Panc1 (cell line): ENCODE results near the gene POU2F2. TPM values are rescaled to one million over a fixed set of nuclear protein-coding genes. Genes with fewer than 3 reads are reported as not detected.

ENCODE experiments used
- ATAC-seq: fragments of 200-7000 bp; cut with Tn5 transposase; 2 replicates; pipeline ENCODE4 v1.9.1; 2020; ENCODE audit warnings: mild to moderate bottlenecking, moderate library complexity
- BruUV-seq: library from RNA; stranded (reverse); fragments of 400-500 nt; replicated peaks from 2 replicates; lab custom pipeline; 2021; lab: Mats Ljungman, UMichigan
- CTCF ChIA-PET: fragments of 300-600 bp; sonication (Branson Sonifier 250); formaldehyde crosslinking; loops from one replicate; lab custom pipeline; 2022; ENCODE audit warnings: antibody characterized with exemption; lab: Charles Lee
- POLR2A ChIA-PET: fragments of 300-600 bp; sonication (Branson Sonifier 250); formaldehyde crosslinking; loops from one replicate; lab custom pipeline; 2022; ENCODE audit warnings: antibody characterized with exemption; lab: Charles Lee
- DNase-seq: peaks from one replicate; pipeline ENCODE4 v3.0.0-alpha.2; 2010; ENCODE audit warnings: low read depth, low spot score
- H3K27ac ChIP-seq: 2 replicates; pipeline ENCODE4 v1.5.1; 2011; ENCODE audit warnings: mild to moderate bottlenecking, low read length, inconsistent platforms
- H3K27me3 ChIP-seq: fragments of 200-500 bp; sonication (Bioruptor generic); 2 replicates; pipeline ENCODE4 v1.6.0; 2014; ENCODE audit warnings: low read length, inconsistent platforms; ENCODE audit not compliant: control insufficient read depth, insufficient read depth
- H3K36me3 ChIP-seq: fragments of 200-500 bp; sonication (Bioruptor generic); 2 replicates; pipeline ENCODE4 v1.5.1; 2014; ENCODE audit warnings: inconsistent platforms, mild to moderate bottlenecking, low read length, moderate library complexity; ENCODE audit not compliant: control insufficient read depth, insufficient read depth
- H3K4me1 ChIP-seq: 2 replicates; pipeline ENCODE4 v1.5.1; 2011; ENCODE audit warnings: inconsistent platforms, mild to moderate bottlenecking, low read length, moderate library complexity; ENCODE audit not compliant: control insufficient read depth, insufficient read depth
- H3K4me3 ChIP-seq, 2 experiments: 2 replicates each; pipeline ENCODE4 v1.5.1; 2011 to 2012; ENCODE audit warnings: low read depth in 2 of 2, low read length in 2 of 2, mild to moderate bottlenecking in 2 of 2, inconsistent platforms in 1 of 2, moderate library complexity in 1 of 2
- H3K9me3 ChIP-seq: fragments of 200-500 bp; sonication (Bioruptor generic); 2 replicates; pipeline ENCODE4 v1.5.1; 2014; ENCODE audit warnings: low read depth, mild to moderate bottlenecking, inconsistent platforms, low read length, moderate library complexity; ENCODE audit not compliant: control insufficient read depth, insufficient read depth
- CTCF ChIP-seq: fragments of 450-650 bp; IDR thresholded peaks from 2 replicates; pipeline ENCODE4 v1.5.1; 2017; ENCODE audit warnings: mild to moderate bottlenecking
- POLR2AphosphoS5 ChIP-seq: IDR thresholded peaks from 2 replicates; pipeline ENCODE4 v1.6.1; 2012; ENCODE audit warnings: mild to moderate bottlenecking, low read depth, low read length, moderate library complexity
- SIN3A ChIP-seq: IDR thresholded peaks from 2 replicates; pipeline ENCODE4 v1.6.1; 2012; ENCODE audit warnings: low read depth, mild to moderate bottlenecking, low read length, moderate library complexity, borderline replicate concordance; ENCODE audit not compliant: insufficient read depth
- TCF7L2 ChIP-seq: IDR thresholded peaks from 2 replicates; pipeline ENCODE4 v1.6.1; 2011; ENCODE audit warnings: mild to moderate bottlenecking, low read depth, low read length, inconsistent platforms
- in situ Hi-C: cut with HindIII; loops from 2 replicates; pipeline ENCODE4 v1.10.0; 2016; ENCODE audit warnings: low sequenced_read_pairs, low pct_unique_long_range_greater_than_20kb
- intact Hi-C: fragments of 100-400 bp; cut with micrococcal nuclease; formaldehyde crosslinking; loops from one replicate; pipeline ENCODE4 v1.10.0; 2022; ENCODE audit not compliant: unreplicated experiment
- total RNA-seq: library from RNA; stranded (reverse); gene quantifications from one replicate; pipeline ENCODE4 v1.2.1, GENCODE V29; 2021; ENCODE audit not compliant: unreplicated experiment
- TF ChIP-seq, protein P1 (sequence below), 2 experiments: IDR thresholded peaks; 2 replicates each; pipeline ENCODE4 v1.6.1; 2011 to 2012; ENCODE audit warnings: low read depth in 2 of 2, control low read depth in 1 of 2, low read length in 1 of 2, mild to moderate bottlenecking in 1 of 2, moderate library complexity in 1 of 2; ENCODE audit not compliant: insufficient read depth in 1 of 2

Gene POU2F2
- total RNA-seq, 1 experiment from 2014 or later: 0.10 TPM

DNA sequence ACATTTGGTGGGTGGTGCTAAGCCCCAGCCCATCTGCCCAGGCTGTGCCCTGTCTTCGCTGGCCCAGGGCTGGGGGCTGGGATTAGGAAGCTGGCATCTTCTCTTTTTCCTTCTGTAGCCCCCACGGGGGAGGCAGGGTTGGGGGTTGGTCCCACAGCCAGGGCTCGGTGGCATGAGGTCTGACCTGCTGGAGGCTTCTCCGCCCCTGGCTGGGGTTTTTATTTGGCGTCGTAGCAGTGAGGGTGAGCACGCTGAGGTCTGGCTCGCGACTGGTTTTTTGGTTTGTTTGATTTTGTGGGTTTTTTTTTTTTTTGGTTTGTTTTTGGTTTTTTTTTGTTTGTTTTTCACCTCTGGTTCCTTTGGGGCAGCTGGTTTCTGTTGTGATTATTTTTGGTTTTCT is 41.6 kb downstream of the POU2F2 start:
- TF ChIP-seq POLR2AphosphoS5 (no peak), TCF7L2 (no peak), CTCF (no peak), SIN3A (no peak)
- TF ChIP-seq, protein P1, sequence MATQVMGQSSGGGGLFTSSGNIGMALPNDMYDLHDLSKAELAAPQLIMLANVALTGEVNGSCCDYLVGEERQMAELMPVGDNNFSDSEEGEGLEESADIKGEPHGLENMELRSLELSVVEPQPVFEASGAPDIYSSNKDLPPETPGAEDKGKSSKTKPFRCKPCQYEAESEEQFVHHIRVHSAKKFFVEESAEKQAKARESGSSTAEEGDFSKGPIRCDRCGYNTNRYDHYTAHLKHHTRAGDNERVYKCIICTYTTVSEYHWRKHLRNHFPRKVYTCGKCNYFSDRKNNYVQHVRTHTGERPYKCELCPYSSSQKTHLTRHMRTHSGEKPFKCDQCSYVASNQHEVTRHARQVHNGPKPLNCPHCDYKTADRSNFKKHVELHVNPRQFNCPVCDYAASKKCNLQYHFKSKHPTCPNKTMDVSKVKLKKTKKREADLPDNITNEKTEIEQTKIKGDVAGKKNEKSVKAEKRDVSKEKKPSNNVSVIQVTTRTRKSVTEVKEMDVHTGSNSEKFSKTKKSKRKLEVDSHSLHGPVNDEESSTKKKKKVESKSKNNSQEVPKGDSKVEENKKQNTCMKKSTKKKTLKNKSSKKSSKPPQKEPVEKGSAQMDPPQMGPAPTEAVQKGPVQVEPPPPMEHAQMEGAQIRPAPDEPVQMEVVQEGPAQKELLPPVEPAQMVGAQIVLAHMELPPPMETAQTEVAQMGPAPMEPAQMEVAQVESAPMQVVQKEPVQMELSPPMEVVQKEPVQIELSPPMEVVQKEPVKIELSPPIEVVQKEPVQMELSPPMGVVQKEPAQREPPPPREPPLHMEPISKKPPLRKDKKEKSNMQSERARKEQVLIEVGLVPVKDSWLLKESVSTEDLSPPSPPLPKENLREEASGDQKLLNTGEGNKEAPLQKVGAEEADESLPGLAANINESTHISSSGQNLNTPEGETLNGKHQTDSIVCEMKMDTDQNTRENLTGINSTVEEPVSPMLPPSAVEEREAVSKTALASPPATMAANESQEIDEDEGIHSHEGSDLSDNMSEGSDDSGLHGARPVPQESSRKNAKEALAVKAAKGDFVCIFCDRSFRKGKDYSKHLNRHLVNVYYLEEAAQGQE (IDR thresholded peaks at IDR 0.05; ENCODE audit: insufficient read depth in 1 of 2, low read depth in 2 of 2, low read length in 1 of 2): no peak
- no peak for ATAC-seq
- intact Hi-C loops (no loop called here), in situ Hi-C loops (no loop called here)
- Histone ChIP-seq H3K9me3 (no peaks in the 10 kb centered on the region), H3K36me3 (no peaks in the 10 kb centered on the region), H3K4me1 (peaks cover 3% of the 10 kb centered on the region; the same call in 1 of the 2 replicates), H3K4me3 (no peak overlapping the region), H3K27ac (no peak overlapping the region), H3K27me3 (no peaks in the 10 kb centered on the region)
- DNase-seq: no peak
- POLR2A ChIA-PET: no interaction called here
- BruUV-seq: no TSS peak
- CTCF ChIA-PET: interaction anchor here (0.7 kb wide), 1 partner anchor 646 kb away, joined by 7 read pairs; no protein-coding TSS in a partner anchor

DNA sequence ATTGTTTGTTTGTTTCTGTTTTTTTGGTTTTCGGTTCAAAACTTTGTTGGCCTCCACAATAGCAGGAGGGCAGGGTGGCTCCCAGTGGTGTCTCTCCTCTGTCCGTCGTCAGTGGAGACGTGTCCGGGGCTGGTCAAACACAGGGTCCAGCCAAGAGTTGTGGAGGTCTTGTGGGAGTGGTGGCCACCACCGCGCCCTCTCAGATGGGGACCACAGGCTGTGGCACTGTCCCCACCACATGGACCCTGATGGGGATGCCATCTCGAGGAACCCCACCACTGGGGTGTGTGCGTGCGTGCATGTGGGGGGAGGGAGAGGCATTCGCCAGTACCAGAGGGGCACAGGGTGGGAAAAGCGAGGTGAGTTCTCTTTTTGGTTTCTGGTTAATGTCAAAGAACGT is 42.5 kb downstream of the POU2F2 start:
- H3K36me3 ChIP-seq: no peaks in the 10 kb centered on the region
- CTCF ChIA-PET: interaction anchor here (1.0 kb wide), 1 partner anchor 87 kb away, joined by 3 read pairs; no protein-coding TSS in a partner anchor
- no TSS peak for BruUV-seq
- intact Hi-C loops (no loop called here), in situ Hi-C loops (no loop called here)
- TF ChIP-seq POLR2AphosphoS5 (no peak), TCF7L2 (no peak), SIN3A (no peak)
- TF ChIP-seq, protein P1 (IDR thresholded peaks at IDR 0.05; ENCODE audit: insufficient read depth in 1 of 2, low read depth in 2 of 2, low read length in 1 of 2): no peak
- POLR2A ChIA-PET: interaction anchor here (0.5 kb wide), 1 partner anchor 169 kb away, joined by 9 read pairs; no protein-coding TSS in a partner anchor
- H3K4me1 ChIP-seq: peaks cover 3% of the 10 kb centered on the region; the same call in 1 of the 2 replicates
- H3K27ac ChIP-seq: no peak overlapping the region
- DNase-seq (no peak), ATAC-seq (no peak)
- no peaks in the 10 kb centered on the region for H3K27me3 ChIP-seq
- no peak overlapping the region for H3K4me3 ChIP-seq
- no peaks in the 10 kb centered on the region for H3K9me3 ChIP-seq
